ENCODE data around the gene HOXA13. TPM values are rescaled to one million over a fixed set of nuclear protein-coding genes. Genes with fewer than 3 reads are reported as not detected.
A peak's percentile ranks its signal among the peaks of the same experiment; 100 is the strongest.

The HOXA13 gene
- not detected for total RNA-seq (ENCODE audit: unreplicated experiment)
- long read RNA-seq, result 0 reads

- no peaks in the 10 kb centered on the region for H3K36me3 Mint-ChIP-seq (ENCODE audit: low read depth, unreplicated experiment)
- H3K4me1 Mint-ChIP-seq (ENCODE audit: unreplicated experiment), result peaks cover 26% of the 10 kb centered on the region
- peak within 1 kb of the TSS; percentile 88 for H3K4me3 Mint-ChIP-seq (ENCODE audit: unreplicated experiment)
- no peak for TF ChIP-seq CTCF (IDR thresholded peaks at IDR 0.05; ENCODE audit: unreplicated experiment)
- no peaks in the 10 kb centered on the region for H3K9me3 Mint-ChIP-seq (ENCODE audit: unreplicated experiment)
- peaks cover 26% of the 10 kb centered on the region for H3K27me3 Mint-ChIP-seq (ENCODE audit: unreplicated experiment)
- no peak within 1 kb of the TSS for H3K27ac Mint-ChIP-seq (ENCODE audit: unreplicated experiment)
- no peak for DNase-seq (ENCODE audit: low spot score)
Measured at GRCh38 chr7:27199849-27200760, at the start of gene HOXA13. Gene HOXA13 (minus strand): TSS chr7:27200091. CDS start chr7:27200077, 14 bp downstream.

GRCh38 chr7:27248911-27249723 lies 49.2 kb upstream of the HOXA13 start:
- no peaks in the 10 kb centered on the region for H3K36me3 Mint-ChIP-seq (ENCODE audit: low read depth, unreplicated experiment)
- no peak overlapping the region for H3K4me3 Mint-ChIP-seq (ENCODE audit: unreplicated experiment)
- no peaks in the 10 kb centered on the region for H3K9me3 Mint-ChIP-seq (ENCODE audit: unreplicated experiment)
- TF ChIP-seq CTCF (IDR thresholded peaks at IDR 0.05; ENCODE audit: unreplicated experiment), result no peak
- H3K27me3 Mint-ChIP-seq (ENCODE audit: unreplicated experiment), result peaks cover 48% of the 10 kb centered on the region
- peaks cover 23% of the 10 kb centered on the region for H3K4me1 Mint-ChIP-seq (ENCODE audit: unreplicated experiment)
- H3K27ac Mint-ChIP-seq (ENCODE audit: unreplicated experiment), result no peak overlapping the region
- no peak for DNase-seq (ENCODE audit: low spot score)

GRCh38 chr7:27248427-27248806 lies 48.5 kb upstream of the HOXA13 start:
- peaks cover 27% of the 10 kb centered on the region for H3K4me1 Mint-ChIP-seq (ENCODE audit: unreplicated experiment)
- no peaks in the 10 kb centered on the region for H3K9me3 Mint-ChIP-seq (ENCODE audit: unreplicated experiment)
- DNase-seq (ENCODE audit: low spot score), result no peak
- H3K27ac Mint-ChIP-seq (ENCODE audit: unreplicated experiment), result no peak overlapping the region
- H3K36me3 Mint-ChIP-seq (ENCODE audit: low read depth, unreplicated experiment), result no peaks in the 10 kb centered on the region
- H3K27me3 Mint-ChIP-seq (ENCODE audit: unreplicated experiment), result peaks cover 48% of the 10 kb centered on the region
- H3K4me3 Mint-ChIP-seq (ENCODE audit: unreplicated experiment), result no peak overlapping the region
- TF ChIP-seq CTCF (IDR thresholded peaks at IDR 0.05; ENCODE audit: unreplicated experiment), result no peak

- DNase-seq (ENCODE audit: low spot score), result no peak
- Mint-ChIP-seq H3K4me3 (ENCODE audit: unreplicated experiment) (no peak overlapping the region), H3K27me3 (ENCODE audit: unreplicated experiment) (peaks cover 45% of the 10 kb centered on the region), H3K27ac (ENCODE audit: unreplicated experiment) (no peak overlapping the region), H3K4me1 (ENCODE audit: unreplicated experiment) (peaks cover 27% of the 10 kb centered on the region), H3K36me3 (ENCODE audit: low read depth, unreplicated experiment) (no peaks in the 10 kb centered on the region), H3K9me3 (ENCODE audit: unreplicated experiment) (no peaks in the 10 kb centered on the region)
- no peak for TF ChIP-seq CTCF (IDR thresholded peaks at IDR 0.05; ENCODE audit: unreplicated experiment)
Measured at GRCh38 chr7:27247452-27248426, 47.8 kb upstream of the HOXA13 start.
